ENCODE data around the gene NEK4. TPM values are rescaled to one million over a fixed set of nuclear protein-coding genes. Genes with fewer than 3 reads are reported as not detected.

The NEK4 gene
- polyA plus RNA-seq, 6 donors from 2014 or later: 8.9 to 24.8 (median 12.7) TPM

DNA sequence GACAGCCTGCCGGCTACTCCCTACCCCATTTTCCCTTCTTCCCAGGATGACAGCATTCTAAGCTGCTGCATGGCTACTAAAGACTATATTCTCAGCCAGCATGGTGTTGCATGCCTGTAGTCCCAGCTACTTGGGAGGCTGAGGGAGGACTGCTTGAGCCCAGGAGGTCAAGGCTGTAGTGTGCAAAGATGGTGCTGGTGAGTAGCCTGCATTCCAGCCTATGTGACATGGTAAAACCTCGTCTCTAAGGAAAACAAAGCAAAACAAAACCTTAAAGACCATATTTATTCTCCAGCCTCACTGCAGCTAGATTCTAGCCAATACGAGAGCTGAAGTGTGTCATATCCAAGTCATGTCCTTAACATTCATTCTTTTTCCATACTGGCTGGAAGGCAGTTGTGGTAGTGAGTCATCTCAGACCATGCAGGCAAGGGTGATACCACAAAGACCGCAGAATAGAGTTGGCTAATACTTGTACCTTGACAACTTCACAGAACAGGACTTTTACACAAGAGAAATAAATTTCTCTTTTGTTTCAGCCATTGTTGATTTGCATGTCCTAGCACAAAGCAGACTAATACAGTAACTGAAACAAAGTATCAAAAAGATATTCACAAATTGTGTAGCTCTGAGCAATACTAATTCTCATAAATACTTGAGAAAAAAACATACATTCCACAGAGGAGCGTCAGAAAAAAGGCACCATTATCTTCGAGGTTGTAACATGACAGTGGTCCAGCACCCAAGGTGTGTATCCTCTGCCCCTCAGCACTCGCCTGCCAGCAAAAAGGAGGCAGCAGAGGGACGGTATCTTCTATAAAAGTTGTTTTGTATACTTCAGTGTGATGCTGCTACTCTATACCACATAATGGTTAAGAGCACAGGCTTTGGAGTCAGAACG lies 99.9 kb downstream of the NEK4 start:
- no peak for DNase-seq
- Mint-ChIP-seq H3K27ac (peak overlapping the region in 3 of 6 donors; percentile 44 to 76 (median 60)), H3K4me3 (no peak overlapping the region), H3K36me3 (peaks cover 0 to 15% of the 10 kb centered on the region in 2 donors), H3K4me1 (peaks cover 9 to 11% (median 11%) of the 10 kb centered on the region in 3 donors), H3K27me3 (no peaks in the 10 kb centered on the region), H3K9me3 (no peaks in the 10 kb centered on the region)
- no peak for ATAC-seq (ENCODE audit: low read depth in 2 of 2)

DNA sequence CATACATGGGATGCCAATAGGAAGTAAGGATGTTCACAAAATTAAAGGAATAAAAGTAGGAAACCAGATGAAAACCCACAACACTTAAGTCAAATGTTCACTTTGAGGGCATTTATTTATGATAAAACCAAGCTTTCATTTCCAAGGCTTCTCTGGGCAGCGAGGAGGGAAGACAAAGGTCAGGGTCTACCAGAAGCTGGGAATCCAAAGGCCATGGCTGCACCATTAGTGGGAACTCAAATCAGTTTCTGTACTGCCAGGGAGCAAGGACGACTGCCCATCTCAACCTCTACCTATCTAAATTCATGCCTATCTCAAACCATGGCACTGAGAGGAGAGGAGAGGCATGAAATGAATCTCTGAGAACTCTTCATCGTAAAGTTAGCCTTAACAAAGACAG lies 107.6 kb downstream of the NEK4 start:
- ATAC-seq (ENCODE audit: low read depth in 2 of 2) (no peak), DNase-seq (no peak)
- Mint-ChIP-seq H3K4me3 (no peak overlapping the region), H3K9me3 (no peaks in the 10 kb centered on the region), H3K36me3 (peaks cover 13 to 14% of the 10 kb centered on the region in 2 donors), H3K27ac (peak overlapping the region in 2 of 6 donors; percentile 26 to 78), H3K27me3 (no peaks in the 10 kb centered on the region), H3K4me1 (peaks cover 0 to 3% (median 0%) of the 10 kb centered on the region in 3 donors)

DNA sequence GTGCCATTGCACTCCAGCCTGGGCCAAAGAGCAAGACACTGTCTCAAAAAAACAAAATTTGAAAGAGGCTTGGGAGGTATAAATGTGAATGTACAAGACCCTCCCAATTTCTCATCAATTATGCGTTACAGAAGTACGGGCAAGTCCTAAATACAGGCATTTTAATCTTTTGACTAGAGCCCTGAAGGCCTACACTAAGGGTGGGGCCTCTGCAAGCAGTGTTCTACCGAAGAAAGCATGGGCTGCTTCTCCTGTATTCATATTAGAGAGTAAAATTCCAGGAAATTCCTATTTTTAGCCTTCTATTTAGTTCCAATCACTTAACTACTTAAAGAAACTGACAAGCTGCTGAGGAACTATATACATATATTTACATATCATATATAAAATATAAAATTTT lies 110.7 kb downstream of the NEK4 start:
- Mint-ChIP-seq H3K27ac (no peak overlapping the region), H3K36me3 (peaks cover 21 to 29% of the 10 kb centered on the region in 2 donors), H3K4me1 (peaks cover 0 to 3% (median 0%) of the 10 kb centered on the region in 3 donors), H3K27me3 (no peaks in the 10 kb centered on the region), H3K4me3 (no peak overlapping the region), H3K9me3 (no peaks in the 10 kb centered on the region)
- ATAC-seq (ENCODE audit: low read depth in 2 of 2): no peak
- no peak for DNase-seq

Other genes with a start within 250 kb of the NEK4 start
- under 1 TPM in 2 of 6 donors, not detected in 4; 0.13 to 0.86 TPM for gene NT5DC2, start 237.1 kb downstream of the NEK4 start, polyA plus RNA-seq (ENCODE audit: low read depth in 6 of 6)
- gene UQCC5, start 234.3 kb downstream of the NEK4 start, polyA plus RNA-seq (ENCODE audit: low read depth in 6 of 6): 10 to 100 TPM; 10.5 to 54.7 (median 20.2) TPM
- 100 to 1,000 TPM in 3 of 6 donors, 10 to 100 TPM in 3; 88.7 to 133 (median 95.8) TPM for gene PBRM1, start 85.0 kb downstream of the NEK4 start, polyA plus RNA-seq (ENCODE audit: low read depth in 6 of 6)
- 10 to 100 TPM; 39.2 to 63.8 (median 58.2) TPM for gene GNL3, start 84.9 kb downstream of the NEK4 start, polyA plus RNA-seq (ENCODE audit: low read depth in 6 of 6)
- 10 to 100 TPM; 26.5 to 57.9 (median 41.4) TPM for gene GLT8D1, start 65.1 kb downstream of the NEK4 start, polyA plus RNA-seq (ENCODE audit: low read depth in 6 of 6)
- 100 to 1,000 TPM; 312 to 425 (median 327) TPM for gene SPCS1, start 64.8 kb downstream of the NEK4 start, polyA plus RNA-seq (ENCODE audit: low read depth in 6 of 6)
- 1 to 10 TPM in 2 of 6 donors, not detected in 4; 1.7 to 3.7 TPM for gene ITIH1, start 6.7 kb upstream of the NEK4 start, polyA plus RNA-seq (ENCODE audit: low read depth in 6 of 6)
- gene ITIH3, start 23.9 kb upstream of the NEK4 start, polyA plus RNA-seq (ENCODE audit: low read depth in 6 of 6): not detected
- gene ITIH4, start 59.7 kb upstream of the NEK4 start, polyA plus RNA-seq (ENCODE audit: low read depth in 6 of 6): not detected
- gene MUSTN1, start 64.1 kb upstream of the NEK4 start, polyA plus RNA-seq (ENCODE audit: low read depth in 6 of 6): under 1 TPM in 1 of 6 donors, not detected in 5; 0.76 TPM
- gene STIMATE, start 126.6 kb upstream of the NEK4 start, polyA plus RNA-seq (ENCODE audit: low read depth in 6 of 6): 10 to 100 TPM in 1 of 6 donors, 1 to 10 TPM in 5; 3.6 to 10.2 (median 5.9) TPM